CD4-positive, alpha-beta T cell treated with Interferon alpha-2 for 1 hour (primary cell): ENCODE data around the gene PHF2.
A peak's percentile ranks its signal among the peaks of the same experiment; 100 is the strongest.

Experiments used
- DNase-seq, 2 donors: peaks; one replicate each; pipeline ENCODE4 v3.0.0-alpha.2; 2020 to 2022

The PHF2 gene

DNA sequence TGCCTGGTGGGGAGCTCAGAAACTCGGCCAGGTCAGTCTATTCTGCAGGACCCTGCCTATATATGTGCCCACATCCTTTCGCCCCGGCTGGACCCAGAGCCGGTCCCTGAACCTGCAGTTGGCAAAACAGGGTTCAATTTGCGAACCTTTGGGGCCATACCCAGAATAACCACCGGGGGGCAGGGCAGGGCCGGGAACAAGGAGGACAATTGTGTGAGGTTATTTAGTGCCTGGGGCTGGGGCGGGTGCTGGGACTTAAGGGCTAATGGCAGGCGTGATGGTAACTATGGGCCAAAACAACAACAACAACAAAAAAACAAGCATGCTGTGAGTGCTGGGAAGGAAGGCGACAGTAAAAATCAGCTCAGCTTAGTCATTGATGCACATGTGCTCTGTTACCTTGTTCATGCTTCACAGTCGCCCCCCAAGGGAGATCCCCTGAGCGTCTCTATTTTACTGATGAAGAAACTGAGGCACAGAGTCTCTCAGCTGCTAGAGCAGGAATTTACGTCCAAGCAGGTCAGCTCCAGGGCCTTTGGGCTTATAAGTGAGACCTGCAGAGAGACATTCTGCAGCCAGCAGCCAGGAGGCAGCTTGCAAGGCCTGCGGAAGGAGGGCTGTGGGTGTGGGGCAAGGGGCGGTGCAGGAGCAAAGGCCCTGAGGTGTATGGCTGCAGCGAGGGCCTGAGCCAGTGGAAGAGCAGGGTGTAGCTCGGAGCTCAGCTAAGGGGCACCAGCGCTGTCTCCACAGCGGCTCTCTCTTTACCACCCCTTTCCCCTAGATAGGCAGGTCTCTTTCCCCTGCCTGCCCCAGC, 106.0 kb downstream of the PHF2 start:
- DNase-seq: peak; percentile 49 to 54

DNA sequence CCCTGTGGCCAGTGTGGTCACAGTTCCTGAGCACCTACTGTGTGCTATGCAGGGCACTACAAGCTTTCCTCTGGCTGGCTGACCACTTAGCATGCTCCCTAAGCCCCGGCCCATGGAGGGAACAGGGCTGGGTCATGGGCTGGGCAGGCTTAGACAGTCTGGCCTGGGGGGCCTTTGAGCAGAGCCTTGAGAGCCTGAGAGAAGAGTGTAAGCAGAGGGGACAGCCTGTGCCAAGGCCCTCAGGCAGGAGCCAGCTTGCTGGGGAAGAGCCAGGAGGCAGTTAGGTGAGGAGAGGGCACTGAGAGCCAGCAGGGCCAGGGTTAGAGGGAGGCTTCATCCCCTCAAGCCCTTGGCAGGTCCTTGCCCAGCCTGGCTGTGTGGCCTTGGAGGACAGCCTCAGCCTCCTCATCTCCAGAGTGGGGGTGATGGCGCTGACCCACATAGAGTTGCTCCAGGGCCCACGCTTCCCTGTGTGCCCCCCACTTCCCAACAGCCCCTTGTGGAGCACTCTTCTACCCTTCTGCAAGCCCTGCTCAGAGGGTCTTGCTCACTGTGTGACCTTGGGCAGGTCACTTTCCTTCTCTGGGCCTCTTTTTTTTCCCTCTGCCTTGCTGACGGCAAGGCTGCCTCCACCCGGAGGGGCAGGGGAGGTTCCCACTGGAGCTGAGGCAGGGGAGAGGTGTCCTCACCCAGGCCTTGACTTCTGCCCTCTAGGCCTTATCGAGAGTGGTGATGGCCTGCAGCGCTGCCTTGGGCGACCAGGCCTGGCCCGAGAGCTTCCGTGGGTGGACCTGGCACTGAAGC, 107.1 kb downstream of the PHF2 start:
- DNase-seq: no peak

DNA sequence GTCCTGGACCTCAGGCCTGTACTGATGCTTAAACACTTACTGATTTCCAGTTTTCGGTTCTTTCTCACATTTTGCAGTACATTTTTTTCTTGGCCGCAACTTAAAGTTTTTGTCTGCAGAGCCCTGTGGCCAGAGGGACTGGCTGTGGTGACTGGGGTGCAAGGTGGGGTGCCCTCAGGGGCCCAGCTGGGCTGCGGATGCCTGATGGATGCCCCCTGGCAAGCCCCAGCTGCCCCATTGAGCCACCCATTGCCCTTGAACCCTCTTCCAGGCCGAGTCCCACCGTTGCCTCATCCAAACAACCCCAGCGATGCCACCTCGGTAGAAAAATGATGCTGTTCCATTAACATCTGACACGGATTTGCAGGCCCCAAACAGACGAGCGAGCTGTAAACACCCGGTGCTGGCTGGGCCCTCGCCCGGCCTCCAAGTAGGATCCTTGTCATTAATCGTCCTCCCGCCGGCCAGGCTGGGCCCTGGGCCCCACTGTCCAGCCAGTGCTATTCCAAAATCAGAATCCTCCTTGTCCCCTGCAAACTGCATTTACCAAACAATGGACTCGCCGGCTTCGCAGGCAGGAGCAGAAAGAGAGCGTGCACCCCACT, 107.9 kb downstream of the PHF2 start:
- no peak for DNase-seq

DNA sequence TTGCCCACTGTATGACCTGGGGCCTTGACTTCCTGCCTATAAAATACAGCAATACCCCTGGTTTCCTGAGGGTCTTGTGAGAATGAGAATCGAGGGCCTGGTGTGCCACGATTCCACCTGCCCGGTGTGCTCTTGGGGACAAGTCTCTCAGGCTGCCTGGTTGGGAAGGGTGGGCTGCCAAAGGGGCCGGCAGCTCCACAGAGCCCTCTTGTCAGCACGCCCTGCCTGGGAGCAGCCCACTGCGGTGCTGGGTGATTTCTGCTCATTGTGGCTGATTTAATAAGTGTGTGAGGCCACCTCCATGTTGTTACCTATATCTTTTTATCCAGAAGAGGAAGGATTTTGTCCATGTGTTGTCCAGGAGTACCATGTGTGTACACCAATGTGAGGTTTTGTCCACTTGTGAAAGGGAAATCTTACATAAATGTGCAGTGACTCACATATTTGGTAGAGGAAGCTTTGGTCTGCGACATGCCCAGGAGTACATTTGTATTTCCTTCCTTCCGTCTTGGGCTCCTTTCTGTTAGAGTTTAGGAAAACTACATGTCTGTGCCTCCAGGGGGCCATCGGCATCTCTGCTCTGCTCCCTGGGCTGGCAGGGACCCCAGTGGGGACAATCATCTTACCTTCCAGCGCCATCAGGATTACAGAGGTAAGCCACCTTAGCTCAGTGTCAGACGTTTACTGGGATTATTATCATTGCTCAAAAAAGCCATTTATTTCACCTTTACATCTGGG, 108.6 kb downstream of the PHF2 start:
- DNase-seq: no peak

DNA sequence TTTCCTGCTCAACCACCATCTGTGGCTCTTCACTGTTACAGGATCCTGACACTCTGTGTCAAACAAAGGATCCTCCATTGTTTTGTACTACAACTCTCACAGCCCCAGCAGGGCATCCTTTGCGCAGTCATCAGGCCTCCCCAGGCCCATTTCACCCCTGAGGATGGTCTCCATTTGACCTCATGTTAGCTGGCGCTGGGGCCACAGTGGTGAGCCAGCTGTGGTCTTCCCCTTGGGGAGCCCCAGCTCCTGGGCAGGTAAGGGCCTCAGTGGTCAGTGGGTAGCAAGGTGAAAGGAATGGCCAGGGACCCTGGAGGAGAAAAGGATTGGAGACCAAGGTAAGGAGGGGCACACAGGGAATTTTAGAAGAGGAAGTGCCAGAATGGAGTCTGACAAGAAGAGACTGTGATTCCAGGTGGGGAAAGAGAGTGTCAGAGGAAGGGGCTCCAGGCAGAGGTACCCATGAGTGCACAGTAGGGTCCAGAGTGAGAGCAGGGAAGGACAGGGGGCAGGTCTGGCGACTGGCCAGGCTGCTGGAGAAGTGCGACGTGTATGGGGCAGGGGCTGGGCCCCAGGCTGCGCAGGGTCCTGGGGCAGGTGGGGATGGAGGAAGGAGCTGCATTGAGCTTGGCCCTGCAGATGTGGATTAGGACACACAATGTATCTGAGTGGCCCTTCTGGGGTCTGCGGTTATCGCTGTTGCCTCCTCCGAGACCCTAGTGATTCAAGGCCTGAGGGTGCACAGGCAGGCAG, 109.9 kb downstream of the PHF2 start:
- no peak for DNase-seq

DNA sequence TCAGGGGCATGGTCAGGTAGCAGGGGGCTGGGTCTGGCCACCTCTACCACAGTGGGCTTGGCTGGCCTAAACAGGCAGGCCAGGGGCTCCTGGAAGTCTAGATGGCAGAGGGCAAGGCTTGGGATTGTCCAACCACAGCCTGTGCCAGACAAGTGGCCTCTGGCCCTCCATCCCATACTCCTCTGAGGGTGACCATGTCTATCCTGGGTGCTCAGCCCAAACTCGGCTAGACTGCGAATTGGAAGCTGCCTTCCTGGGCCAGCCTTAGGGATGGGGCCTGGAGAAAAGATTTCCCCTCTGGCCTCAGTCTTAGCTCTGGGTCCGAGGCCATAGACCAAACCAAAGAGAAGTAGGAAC, 110.5 kb downstream of the PHF2 start:
- no peak for DNase-seq

DNA sequence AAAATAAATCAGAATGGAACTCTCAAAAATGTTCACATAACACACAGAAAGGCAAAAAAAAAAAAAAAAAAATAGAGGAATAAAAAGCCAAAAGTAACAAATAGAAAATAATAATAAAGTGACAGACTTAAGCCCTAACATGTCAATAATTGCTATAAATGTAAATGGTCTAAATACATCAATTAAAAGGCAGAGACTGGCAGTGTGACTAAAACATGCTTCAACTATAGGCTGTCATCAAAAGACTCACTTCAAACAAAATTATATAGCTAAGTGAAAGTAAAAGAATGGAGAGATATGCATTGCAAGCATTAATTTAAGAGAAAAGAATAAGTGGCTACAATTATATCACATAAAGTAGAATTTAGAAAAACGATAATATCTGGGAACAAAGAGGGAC, 114.2 kb downstream of the PHF2 start:
- no peak for DNase-seq

DNA sequence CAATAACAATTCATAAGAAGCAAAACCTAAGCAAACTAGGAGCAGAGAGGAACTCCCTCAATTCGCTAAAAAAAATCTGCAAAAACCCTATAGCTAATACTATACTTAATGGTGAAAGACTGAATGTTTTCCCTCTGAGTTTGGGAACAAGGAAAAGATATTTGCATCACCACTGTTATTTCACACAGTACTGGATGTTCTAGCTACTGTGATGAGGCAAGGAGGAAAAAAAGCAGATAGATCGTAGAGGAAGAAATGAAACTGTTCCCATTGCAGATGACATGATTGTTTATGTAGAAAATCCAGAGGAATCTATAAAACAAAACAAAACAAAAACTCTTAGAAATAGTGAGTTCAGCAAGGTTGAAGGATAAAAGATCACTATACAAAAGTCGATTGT, 116.7 kb downstream of the PHF2 start:
- DNase-seq: no peak

DNA sequence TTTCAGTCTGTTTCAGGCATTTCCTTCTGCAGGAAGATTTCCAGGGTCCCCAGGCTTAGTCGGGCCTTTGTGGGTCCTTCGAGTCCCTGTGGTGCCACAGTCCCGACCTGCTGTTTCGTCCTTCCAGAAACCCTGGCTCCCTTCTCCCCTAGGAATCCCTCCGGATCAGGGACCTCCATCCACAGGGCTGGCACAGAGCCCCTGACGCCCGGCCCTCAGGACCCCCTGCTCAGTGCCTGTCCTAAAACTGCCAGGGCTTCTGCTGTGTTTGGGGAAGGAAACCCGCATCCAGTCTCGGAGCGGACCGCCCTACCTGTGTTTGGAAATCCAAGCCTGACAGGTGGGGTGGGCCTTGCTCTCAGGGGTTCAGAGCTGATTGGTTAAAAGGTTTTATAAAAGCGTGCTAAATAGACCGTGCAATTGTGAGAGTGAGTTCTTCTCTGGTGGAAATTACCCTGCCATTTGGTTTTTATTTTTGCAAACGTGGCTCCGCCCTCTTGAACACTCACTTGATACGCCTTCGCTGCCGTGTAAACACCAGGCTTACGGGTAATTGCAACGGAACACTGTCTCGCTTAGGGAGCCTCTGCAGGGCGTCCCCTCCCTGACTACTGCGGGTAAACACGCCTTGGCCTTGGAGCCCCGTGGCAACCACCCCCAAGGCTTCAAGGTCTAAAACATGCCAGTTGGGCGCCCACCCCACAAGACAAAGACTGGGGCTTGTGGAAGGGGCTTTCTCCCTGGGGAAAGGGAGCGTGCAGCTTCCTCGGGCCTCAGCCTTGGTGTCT, 121.2 kb downstream of the PHF2 start:
- DNase-seq: no peak

DNA sequence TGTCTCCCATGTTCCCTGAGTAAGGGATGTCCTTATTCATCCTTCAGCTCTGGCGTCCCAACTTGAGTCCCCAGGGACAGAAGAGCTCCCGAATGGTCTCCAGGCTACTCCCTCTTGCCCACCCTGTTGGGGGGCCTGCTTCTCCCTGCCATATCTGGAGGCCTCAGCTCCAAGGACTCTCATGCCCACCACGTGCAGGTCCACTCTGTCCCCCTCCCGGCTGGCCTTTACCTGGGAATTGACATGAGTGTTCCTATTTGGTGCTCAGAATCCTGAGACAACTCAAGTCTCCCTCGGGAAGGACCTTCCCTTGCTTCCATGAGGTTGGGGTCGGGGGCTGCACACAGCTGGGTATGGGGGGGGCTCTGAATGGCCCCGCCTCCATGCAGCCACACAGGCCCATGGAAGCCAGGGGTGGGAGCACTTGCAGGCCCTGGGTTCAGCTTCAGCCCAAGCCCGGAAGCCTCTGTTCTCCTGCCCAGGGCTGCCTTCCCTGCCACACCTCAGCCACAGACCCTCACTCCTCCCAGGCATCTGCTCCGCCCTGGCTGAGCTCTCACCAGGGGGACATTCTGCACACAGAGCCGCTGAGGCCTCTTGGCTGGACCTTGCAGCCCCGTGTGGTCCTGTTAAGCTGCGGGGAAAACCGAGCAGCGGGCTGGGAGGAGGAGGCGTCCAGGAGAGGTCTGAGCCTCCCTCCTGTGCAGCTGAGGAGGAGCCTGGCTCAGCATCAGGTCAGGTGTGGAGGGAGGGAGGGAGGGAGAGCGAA, 121.9 kb downstream of the PHF2 start:
- no peak for DNase-seq

DNA sequence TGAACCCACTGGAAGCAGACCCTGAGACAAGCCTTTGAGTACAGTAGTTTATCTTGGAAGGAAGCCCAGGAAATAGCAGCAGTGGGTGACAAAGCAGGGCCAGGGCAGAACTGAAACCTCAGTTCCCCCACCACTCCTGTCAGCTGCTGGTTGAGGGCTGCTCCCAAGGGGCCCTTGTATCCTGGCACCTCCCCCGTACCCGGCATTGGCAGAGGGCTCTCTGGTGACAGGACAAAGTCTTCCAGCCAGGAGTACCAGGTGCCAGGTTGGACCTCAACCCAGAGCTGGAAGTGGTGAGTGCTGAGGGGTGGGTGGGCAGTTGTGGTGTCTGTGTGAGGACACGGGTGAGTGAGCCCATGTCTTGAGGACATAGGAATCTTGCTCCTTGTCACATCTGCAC, 123.3 kb downstream of the PHF2 start:
- no peak for DNase-seq

DNA sequence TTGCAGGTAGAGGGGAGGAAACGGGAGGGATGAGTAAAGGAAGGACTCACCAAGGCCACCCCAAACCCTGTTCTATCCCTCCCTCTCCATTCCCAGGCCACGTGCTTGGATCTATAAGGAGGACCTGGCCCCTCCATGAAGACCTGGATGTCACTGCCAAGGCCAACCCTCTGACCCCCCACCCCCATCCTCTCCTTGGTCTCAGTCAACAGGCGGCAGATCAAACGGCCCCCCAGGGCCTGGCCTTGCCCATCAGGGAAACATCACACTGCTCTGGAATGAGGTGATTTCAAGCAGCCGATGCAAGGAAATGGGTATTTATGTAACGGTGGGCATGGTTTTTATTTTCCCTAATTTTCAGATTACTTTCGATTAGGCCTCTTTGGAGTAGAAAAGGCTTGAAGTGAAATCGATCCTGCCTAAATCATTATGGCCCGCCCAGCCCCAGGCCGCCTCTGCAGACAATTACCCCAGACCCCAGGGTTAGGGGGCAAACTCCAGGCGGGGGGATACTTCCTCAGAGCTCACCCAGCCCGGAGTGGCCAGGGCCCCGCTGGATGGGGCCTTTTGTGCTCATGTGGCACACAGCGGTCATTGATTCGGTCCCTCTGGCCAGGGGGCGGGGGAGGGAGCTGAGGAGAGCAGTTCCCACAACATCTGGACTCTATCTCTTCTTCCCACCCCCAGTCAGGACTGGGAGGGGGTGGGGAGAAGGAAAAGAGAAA, 125.3 kb downstream of the PHF2 start:
- DNase-seq: no peak

DNA sequence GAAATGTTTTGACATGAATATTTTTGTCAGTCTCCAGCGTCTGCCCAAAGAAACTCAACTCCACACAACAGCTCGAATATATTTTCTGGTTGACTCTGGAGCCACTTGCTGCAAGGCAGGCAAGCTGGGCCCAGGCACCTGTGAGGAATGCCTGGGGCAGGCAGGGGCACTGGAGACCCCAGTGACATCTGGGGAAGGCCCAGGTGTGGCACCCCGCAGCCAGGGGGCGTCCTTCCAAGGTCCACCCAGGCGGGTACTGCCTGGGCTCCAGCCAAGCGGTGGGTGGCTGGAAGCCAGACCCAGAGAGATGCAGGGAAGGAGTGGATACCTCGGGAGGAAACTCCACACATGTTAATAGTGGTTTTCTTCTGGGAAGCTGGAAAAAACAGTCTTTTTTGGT, 125.9 kb downstream of the PHF2 start:
- no peak for DNase-seq

DNA sequence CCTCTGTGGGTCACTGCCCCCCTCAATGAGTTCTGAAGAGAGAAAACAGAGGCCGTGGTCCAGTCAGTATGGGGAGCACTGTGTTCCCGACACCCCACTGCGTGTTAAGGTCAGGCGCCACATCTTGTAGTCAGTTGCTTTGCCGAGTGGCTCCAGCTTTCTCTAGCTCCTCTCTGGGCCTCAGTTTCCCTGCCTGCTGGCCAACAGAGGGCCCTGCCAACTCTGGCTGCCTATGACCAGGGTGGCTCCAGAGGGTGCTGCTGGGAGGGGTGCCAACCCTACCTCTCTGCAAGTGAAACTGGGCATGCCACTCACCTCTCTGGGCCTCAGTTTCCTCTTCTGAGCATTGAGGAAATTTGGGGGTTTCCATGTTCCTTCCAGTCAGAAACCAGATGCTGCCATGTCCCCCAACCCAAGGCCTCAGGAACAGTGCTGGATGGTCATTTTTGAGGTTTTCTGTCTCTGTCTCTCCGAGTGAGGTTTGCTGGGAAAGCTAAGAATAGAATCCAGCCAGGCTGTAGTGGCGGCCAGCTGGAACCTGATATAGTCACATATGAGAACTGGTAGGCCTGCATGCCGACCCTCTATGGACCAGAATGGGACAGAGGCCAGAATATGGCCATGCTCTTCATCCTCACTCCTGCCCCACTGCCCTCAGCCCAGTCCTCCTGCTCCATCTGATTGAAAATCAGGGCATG, 132.1 kb downstream of the PHF2 start:
- no peak for DNase-seq

DNA sequence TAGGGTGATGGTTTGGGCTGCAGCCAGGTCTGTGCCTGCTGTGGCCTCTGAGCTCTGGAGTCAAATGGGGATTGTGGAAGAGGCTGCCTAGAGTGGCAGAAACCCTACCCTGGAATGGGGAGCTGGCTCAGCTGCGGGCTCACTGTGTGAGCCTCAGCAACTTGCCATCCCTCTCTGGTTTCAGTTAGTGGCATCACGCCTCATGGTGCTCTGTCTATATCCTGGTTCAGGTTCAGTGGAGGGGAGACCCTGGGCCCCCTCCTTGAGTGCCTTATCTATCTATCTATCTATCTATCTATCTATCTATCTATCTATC, 132.6 kb downstream of the PHF2 start:
- DNase-seq: no peak

DNA sequence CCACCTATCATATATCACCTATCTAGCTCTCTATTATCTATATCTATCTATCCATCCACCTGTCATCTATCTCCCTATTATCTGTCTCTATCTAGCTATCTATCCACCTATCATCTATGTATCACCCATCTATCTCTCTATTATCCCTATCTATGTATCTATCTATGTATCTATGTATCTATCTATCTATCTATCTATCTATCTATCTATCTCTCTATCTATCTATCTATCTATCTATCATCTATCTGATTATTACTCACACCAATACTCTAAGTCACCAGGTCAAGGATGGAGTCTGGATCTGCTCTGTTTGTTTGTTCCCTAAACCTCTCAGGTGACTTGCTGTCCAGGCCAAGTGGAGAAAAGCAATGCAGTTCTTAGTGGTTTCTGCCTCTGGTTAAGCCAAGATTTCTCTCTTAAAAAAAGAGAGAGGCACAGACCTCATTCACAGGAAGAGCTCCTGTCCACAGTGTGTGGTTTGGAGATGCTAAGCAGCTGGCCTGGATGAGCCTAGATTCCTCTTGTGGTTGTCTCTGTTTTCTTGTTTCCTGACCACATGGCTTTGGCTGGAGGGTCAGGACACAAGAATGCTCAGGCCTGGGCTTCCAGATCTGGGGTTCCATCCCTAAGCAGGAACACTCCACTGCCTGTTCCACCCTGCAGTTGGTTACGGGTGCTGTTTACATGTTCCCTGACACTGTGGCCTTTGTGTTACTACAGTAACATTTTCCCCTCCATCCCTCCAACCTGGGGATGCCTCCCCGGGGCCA, 133.4 kb downstream of the PHF2 start:
- DNase-seq: no peak

DNA sequence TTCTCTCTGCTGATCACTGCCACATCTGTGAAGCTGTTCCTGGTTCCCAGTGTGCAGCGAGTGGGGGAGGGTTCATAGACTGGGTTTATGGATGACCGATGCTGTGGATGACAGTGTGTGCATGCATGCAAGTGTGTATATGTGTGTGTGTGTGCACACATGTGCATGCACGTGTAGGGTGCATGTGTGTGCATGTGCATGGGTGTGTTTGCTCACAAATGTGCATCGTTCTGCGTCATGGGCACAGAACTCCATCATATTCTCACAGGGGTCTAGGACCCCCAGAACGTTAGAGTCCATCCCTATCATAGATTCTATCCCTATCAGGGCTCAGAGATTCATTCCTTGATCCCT, 134.0 kb downstream of the PHF2 start:
- no peak for DNase-seq

DNA sequence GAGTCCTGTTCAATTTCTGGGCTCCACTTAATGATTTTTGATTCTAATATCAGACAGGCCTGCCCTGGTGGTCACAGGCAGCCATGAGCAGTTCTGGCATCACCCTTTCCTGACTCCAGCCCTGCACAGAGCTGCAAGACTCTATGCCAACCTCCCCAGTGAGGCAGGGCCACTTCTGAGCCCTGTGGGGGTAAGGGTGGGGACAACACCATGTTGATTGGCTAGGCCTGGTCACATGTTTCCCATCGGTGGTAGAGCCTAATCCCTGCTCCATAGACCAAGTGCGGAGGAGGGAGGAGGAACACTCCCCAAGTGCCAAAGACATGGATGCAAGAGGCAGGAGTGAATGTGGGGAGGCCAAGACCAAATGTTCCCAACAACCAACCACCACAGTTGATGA, 134.6 kb downstream of the PHF2 start:
- DNase-seq: no peak

DNA sequence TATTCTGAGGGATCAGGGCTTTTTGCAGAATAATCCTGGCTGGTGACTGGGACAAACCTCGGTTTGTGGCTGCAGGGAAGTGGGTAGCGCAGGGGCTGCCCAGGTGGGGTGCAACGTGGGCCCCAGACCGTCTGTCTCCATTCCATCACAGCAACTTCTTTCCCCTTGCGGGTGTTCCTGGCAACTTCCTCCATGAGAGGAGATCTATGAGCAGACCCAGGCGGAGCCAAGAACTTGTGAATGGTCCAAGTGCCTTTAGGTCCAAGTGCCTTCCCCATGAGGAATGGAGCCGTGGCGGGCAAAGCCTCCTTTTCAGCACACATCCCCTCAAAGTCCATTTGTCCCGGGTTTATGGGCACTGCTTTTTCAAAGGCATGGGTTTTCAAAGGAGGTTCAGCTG, 136.5 kb downstream of the PHF2 start:
- DNase-seq: no peak
